CD4-positive, alpha-beta T cell treated with Interleukin-1 beta for 1 hour (primary cell): Measurements from ENCODE around the gene PCDHA11.
"Not testable (repeated sequence)": the region's sequence is repeated elsewhere in the genome, so short reads cannot be mapped to it uniquely, and the experiment has no call there.

Experiments used
- DNase-seq, 2 donors: peaks; one replicate each; pipeline ENCODE4 v3.0.0-alpha.2; 2020 to 2022

The PCDHA11 gene, protein sequence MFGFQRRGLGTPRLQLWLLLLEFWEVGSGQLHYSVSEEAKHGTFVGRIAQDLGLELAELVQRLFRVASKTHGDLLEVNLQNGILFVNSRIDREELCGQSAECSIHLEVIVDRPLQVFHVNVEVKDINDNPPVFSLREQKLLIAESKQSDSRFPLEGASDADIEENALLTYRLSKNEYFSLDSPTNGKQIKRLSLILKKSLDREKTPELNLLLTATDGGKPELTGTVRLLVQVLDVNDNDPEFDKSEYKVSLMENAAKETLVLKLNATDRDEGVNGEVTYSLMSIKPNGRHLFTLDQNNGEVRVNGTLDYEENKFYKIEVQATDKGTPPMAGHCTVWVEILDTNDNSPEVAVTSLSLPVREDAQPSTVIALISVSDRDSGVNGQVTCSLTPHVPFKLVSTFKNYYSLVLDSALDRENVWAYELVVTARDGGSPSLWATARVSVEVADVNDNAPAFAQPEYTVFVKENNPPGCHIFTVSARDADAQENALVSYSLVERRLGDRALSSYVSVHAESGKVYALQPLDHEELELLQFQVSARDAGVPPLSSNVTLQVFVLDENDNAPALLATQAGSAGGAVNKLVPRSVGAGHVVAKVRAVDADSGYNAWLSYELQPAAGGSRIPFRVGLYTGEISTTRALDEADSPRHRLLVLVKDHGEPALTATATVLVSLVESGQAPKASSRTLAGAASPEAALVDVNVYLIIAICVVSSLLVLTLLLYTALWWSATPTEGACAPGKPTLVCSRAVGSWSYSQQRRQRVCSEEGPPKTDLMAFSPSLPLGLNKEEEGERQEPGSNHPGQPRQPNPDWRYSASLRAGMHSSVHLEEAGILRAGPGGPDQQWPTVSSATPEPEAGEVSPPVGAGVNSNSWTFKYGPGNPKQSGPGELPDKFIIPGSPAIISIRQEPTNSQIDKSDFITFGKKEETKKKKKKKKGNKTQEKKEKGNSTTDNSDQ

DNA sequence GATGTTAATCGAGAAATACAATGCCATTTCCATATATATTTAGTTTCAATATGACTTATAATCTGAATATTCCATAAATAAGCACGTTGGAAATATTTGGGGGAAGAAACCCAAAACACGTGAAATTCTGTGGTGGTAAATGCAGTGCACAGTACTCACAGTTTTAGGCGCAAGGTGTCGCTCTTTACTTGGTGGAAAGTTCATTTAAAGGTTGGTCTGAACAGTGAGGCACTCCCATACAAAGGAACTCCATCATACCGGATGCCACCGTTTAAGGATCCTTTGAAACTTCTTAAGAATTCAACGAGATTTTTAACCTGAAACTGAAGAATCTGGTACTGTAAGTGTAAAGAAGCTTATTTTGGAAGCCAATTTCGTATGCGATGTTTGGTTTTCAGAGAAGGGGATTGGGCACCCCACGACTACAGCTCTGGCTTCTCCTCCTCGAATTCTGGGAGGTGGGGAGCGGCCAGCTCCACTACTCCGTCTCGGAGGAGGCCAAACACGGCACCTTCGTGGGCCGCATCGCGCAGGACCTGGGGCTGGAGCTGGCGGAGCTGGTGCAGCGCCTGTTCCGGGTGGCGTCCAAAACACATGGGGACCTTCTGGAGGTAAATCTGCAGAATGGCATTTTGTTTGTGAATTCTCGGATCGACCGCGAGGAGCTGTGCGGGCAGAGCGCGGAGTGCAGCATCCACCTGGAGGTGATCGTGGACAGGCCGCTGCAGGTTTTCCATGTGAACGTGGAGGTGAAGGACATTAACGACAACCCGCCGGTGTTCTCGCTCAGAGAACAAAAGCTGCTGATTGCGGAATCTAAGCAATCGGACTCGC lies at the start of gene PCDHA11:
Gene PCDHA11, plus strand, starts transcription at position 237 of the 834 bp plus-strand sequence. Its CDS starts 147 bp downstream, at position 384.
- DNase-seq, result no peak

- no peak for DNase-seq
Measured at GRCh38 chr5:140821375-140822280, 47.1 kb upstream of the PCDHA11 start, which contains the start of gene PCDHA5. Gene PCDHA5, plus strand, starts transcription at chr5:140821613.

- no peak for DNase-seq
Measured at GRCh38 chr5:140822281-140822629, 46.5 kb upstream of the PCDHA11 start.

DNA sequence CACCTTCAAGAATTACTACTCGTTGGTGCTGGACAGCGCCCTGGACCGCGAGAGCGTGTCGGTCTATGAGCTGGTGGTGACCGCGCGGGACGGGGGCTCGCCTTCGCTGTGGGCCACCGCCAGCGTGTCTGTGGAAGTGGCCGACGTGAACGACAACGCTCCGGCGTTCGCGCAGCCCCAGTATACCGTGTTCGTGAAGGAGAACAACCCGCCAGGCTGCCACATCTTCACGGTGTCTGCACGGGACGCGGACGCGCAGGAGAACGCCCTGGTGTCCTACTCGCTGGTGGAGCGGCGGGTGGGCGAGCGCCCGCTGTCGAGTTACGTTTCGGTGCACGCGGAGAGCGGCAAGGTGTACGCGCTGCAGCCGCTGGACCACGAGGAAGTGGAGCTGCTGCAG lies 45.8 kb upstream of the PCDHA11 start:
- DNase-seq, result not testable (repeated sequence)

- DNase-seq, result no peak
Measured at GRCh38 chr5:140823475-140823874, 45.3 kb upstream of the PCDHA11 start.

- no peak for DNase-seq
Measured at GRCh38 chr5:140827704-140828361, 40.9 kb upstream of the PCDHA11 start, which contains the start of gene PCDHA6. Gene PCDHA6, plus strand, starts transcription at chr5:140827960. Its CDS starts 132 bp downstream, at chr5:140828092.

DNA sequence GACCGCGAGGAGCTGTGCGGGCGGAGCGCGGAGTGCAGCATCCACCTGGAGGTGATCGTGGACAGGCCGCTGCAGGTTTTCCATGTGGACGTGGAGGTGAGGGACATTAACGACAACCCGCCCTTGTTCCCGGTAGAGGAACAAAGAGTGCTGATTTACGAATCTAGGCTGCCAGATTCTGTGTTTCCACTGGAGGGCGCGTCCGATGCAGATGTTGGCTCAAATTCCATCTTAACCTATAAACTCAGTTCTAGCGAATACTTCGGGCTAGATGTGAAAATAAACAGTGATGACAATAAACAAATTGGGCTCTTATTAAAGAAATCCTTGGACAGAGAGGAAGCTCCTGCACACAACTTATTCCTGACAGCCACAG lies 40.4 kb upstream of the PCDHA11 start:
- no peak for DNase-seq

- not testable (repeated sequence) for DNase-seq
Measured at GRCh38 chr5:140829511-140830501, 39.0 kb upstream of the PCDHA11 start.

GRCh38 chr5:140833993-140834392 lies 34.8 kb upstream of the PCDHA11 start, which contains the start of gene PCDHA7:
Gene PCDHA7, plus strand, starts transcription at chr5:140834269. Its CDS starts 115 bp downstream, at chr5:140834384.
- DNase-seq, result no peak

- not testable (repeated sequence) for DNase-seq
Measured at GRCh38 chr5:140834439-140835008, 34.2 kb upstream of the PCDHA11 start.

DNA sequence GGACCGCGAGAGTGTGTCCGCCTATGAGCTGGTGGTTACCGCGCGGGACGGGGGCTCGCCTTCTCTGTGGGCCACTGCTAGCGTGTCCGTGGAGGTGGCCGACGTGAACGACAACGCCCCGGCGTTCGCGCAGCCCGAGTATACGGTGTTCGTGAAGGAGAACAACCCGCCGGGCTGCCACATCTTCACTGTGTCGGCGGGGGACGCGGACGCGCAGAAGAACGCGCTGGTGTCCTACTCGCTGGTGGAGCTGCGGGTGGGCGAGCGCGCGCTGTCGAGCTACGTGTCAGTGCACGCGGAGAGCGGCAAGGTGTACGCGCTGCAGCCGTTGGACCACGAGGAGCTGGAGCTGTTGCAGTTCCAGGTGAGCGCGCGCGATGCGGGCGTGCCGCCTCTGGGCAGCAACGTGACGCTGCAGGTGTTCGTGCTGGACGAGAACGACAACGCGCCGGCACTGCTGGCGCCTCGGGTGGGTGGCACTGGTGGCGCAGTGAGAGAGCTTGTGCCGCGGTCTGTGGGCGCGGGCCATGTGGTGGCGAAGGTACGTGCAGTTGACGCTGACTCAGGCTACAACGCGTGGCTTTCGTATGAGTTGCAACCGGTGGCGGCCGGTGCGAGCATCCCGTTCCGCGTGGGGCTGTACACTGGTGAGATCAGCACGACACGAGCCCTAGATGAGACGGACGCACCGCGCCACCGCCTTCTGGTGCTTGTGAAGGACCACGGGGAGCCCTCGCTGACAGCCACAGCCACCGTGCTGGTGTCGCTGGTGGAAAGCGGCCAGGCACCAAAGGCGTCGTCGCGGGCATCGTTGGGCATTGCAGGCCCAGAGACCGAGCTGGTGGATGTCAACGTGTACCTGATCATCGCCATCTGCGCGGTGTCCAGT lies 32.9 kb upstream of the PCDHA11 start:
- DNase-seq, result no peak

- DNase-seq, result no peak
Measured at GRCh38 chr5:140840978-140841962, 27.5 kb upstream of the PCDHA11 start, which contains the start of gene PCDHA8. Gene PCDHA8, plus strand, starts transcription at chr5:140841187. Its CDS starts 135 bp downstream, at chr5:140841322.

DNA sequence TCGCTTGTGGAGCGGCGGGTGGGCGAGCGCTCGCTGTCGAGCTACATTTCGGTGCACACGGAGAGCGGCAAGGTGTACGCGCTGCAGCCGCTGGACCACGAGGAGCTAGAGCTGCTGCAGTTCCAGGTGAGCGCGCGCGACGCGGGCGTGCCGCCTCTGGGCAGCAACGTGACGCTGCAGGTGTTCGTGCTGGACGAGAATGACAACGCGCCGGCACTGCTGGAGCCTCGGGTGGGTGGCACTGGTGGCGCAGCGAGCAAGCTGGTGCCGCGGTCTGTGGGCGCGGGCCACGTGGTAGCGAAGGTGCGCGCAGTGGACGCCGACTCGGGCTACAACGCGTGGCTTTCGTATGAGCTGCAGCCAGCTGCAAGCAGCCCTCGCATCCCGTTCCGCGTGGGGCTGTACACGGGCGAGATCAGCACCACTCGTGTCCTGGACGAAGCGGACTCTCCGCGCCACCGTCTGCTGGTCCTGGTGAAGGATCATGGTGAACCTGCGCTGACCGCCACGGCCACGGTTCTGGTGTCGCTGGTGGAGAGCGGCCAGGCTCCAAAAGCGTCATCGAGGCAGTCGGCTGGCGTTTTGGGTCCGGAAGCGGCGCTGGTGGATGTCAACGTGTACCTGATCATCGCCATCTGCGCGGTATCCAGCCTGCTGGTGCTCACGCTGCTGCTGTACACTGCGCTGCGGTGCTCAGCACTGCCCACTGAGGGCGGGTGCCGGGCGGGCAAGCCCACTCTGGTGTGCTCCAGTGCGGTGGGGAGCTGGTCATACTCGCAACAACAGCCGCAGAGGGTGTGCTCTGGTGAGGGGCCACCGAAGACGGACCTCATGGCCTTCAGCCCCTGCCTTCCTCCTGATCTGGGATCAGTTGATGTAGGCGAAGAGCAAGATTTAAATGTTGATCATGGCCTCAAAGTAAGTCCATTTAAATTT lies 25.7 kb upstream of the PCDHA11 start:
- DNase-seq, result no peak

DNA sequence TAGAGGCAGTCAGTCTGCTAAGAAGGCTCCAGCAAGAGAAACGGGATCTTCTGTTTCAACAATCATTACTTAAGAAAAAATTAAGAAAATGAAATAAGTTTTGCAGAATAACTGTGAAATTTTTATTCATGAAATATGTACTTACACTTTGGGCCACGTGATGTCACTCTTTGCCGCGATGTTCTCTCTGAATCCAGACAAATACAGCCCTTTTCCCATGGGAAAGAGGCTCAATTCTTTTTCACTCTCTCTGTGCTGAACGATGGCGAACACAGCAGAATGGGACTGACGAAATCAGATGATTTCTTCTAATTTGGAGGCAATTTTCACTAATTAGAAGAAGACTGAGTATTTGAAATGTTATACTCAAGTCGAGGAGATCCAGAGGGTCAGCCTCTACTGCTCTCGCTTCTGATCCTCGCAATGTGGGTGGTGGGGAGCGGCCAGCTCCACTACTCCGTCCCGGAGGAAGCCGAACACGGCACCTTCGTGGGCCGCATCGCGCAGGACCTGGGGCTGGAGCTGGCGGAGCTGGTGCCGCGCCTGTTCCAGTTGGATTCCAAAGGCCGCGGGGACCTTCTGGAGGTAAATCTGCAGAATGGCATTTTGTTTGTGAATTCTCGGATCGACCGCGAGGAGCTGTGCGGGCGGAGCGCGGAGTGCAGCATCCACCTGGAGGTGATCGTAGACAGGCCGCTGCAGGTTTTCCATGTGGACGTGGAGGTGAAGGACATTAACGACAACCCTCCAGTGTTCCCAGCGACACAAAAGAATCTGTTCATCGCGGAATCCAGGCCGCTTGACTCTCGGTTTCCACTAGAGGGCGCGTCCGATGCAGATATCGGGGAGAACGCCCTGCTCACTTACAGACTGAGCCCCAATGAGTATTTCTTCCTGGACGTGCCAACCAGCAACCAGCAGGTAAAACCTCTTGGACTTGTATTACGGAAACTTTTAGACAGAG lies 20.3 kb upstream of the PCDHA11 start, which contains the start of gene PCDHA9:
Gene PCDHA9, plus strand, starts transcription at position 244 of the 964 bp plus-strand sequence. Its CDS starts 114 bp downstream, at position 358.
- not testable (repeated sequence) for DNase-seq
